IMR-90 (cell line): ENCODE data around the gene PRKN. TPM values are rescaled to one million over a fixed set of nuclear protein-coding genes. Genes with fewer than 3 reads are reported as not detected.

Source experiments
- ATAC-seq: fragments of 200-7000 bp; cut with Tn5 transposase; 2 replicates; pipeline ENCODE4 v1.9.1; 2020; ENCODE audit warnings: low read depth, mild to moderate bottlenecking, moderate library complexity
- BruUV-seq: library from RNA; stranded (reverse); fragments of 400-500 nt; replicated peaks from 2 replicates; lab custom pipeline; 2021; lab: Mats Ljungman, UMichigan
- CTCF ChIA-PET: fragments of 300-600 bp; formaldehyde crosslinking; extraction: SDS; loops from one replicate; lab custom pipeline; 2021; ENCODE audit warnings: antibody characterized with exemption; lab: Yijun Ruan, JAX
- POLR2A ChIA-PET: fragments of 300-600 bp; sonication (Branson Sonifier 250); formaldehyde crosslinking; loops from one replicate; lab custom pipeline; 2022; ENCODE audit warnings: antibody characterized with exemption; ENCODE audit not compliant: unreplicated experiment; lab: Charles Lee
- DNase-seq: peaks from one replicate; pipeline ENCODE4 v3.0.0; 2013
- H2AFZ ChIP-seq: replicated peaks from 2 replicates; pipeline ENCODE3; 2013; ENCODE audit warnings: low read length, mild to moderate bottlenecking; ENCODE audit not compliant: poor library complexity
- H2AK5ac ChIP-seq: 2 replicates; pipeline ENCODE4 v1.6.1; 2013; ENCODE audit warnings: low read depth, low read length, inconsistent platforms
- H2AK9ac ChIP-seq: replicated peaks from 2 replicates; pipeline ENCODE3; 2013; ENCODE audit warnings: mild to moderate bottlenecking, low read depth, low read length, moderate library complexity; ENCODE audit not compliant: poor library complexity
- H2BK120ac ChIP-seq: 2 replicates; pipeline ENCODE4 v1.6.1; 2013; ENCODE audit warnings: low read depth, low read length, inconsistent platforms
- H2BK15ac ChIP-seq: 3 replicates; pipeline ENCODE4 v1.6.1; 2013; ENCODE audit warnings: low read depth, low read length, inconsistent platforms
- H2BK20ac ChIP-seq: 2 replicates; pipeline ENCODE4 v1.6.1; 2013; ENCODE audit warnings: low read depth, mild to moderate bottlenecking, inconsistent platforms, low read length, moderate library complexity
- H2BK5ac ChIP-seq: 2 replicates; pipeline ENCODE4 v1.6.1; 2013; ENCODE audit warnings: mild to moderate bottlenecking, low read depth, low read length, inconsistent platforms; ENCODE audit not compliant: poor library complexity, severe bottlenecking
- H3K14ac ChIP-seq: replicated peaks from 2 replicates; pipeline ENCODE4 v1.6.1; 2013; ENCODE audit warnings: low read depth, low read length, inconsistent platforms
- H3K18ac ChIP-seq: 2 replicates; pipeline ENCODE4 v1.6.1; 2013; ENCODE audit warnings: low read depth, low read length, control low read depth
- H3K23ac ChIP-seq: 2 replicates; pipeline ENCODE4 v1.6.1; 2013; ENCODE audit warnings: low read depth, low read length, inconsistent platforms
- H3K27ac ChIP-seq: 2 replicates; pipeline ENCODE4 v1.5.1; 2013; ENCODE audit warnings: mild to moderate bottlenecking, control low read depth, low read length; ENCODE audit not compliant: insufficient read depth
- H3K27me3 ChIP-seq: 2 replicates; pipeline ENCODE4 v1.6.1; 2013; ENCODE audit warnings: low read length; ENCODE audit not compliant: control insufficient read depth, insufficient read depth
- H3K36me3 ChIP-seq: 2 replicates; pipeline ENCODE4 v1.6.1; 2013; ENCODE audit warnings: low read length, mixed read lengths; ENCODE audit not compliant: control insufficient read depth, insufficient read depth
- H3K4ac ChIP-seq: 2 replicates; pipeline ENCODE4 v1.6.1; 2013; ENCODE audit warnings: low read depth, low read length, inconsistent platforms
- H3K4me1 ChIP-seq: 2 replicates; pipeline ENCODE4 v1.6.1; 2013; ENCODE audit warnings: low read length, mixed read lengths; ENCODE audit not compliant: control insufficient read depth, insufficient read depth
- H3K4me2 ChIP-seq: 2 replicates; pipeline ENCODE4 v1.6.1; 2013; ENCODE audit warnings: low read depth, mild to moderate bottlenecking, control low read depth, low read length, moderate library complexity
- H3K4me3 ChIP-seq: 2 replicates; pipeline ENCODE4 v1.5.1; 2013; ENCODE audit warnings: low read depth, mild to moderate bottlenecking, control low read depth, low read length, moderate library complexity; ENCODE audit not compliant: insufficient read depth
- H3K56ac ChIP-seq: 2 replicates; pipeline ENCODE4 v1.6.1; 2013; ENCODE audit warnings: low read length, inconsistent platforms; ENCODE audit not compliant: insufficient read depth; ENCODE audit errors: extremely low read depth
- H3K79me1 ChIP-seq, 2 experiments: 2 replicates each; pipeline ENCODE4 v1.6.1; 2013; ENCODE audit warnings: low read length in 2 of 2, inconsistent platforms in 1 of 2, low read depth in 1 of 2
- H3K9ac ChIP-seq: 2 replicates; pipeline ENCODE4 v1.6.1; 2013; ENCODE audit warnings: low read depth, low read length, control low read depth
- H3K9me1 ChIP-seq: 2 replicates; pipeline ENCODE4 v1.6.1; 2013; ENCODE audit warnings: low read length, inconsistent platforms; ENCODE audit not compliant: insufficient read depth
- H3K9me3 ChIP-seq: 2 replicates; pipeline ENCODE4 v1.6.1; 2013; ENCODE audit warnings: low read length; ENCODE audit not compliant: control insufficient read depth, insufficient read depth
- H4K20me1 ChIP-seq: 2 replicates; pipeline ENCODE4 v1.6.1; 2013; ENCODE audit warnings: low read length, inconsistent platforms; ENCODE audit not compliant: insufficient read depth
- H4K5ac ChIP-seq: 2 replicates; pipeline ENCODE4 v1.6.1; 2013; ENCODE audit warnings: mild to moderate bottlenecking, low read depth, low read length, control low read depth
- H4K8ac ChIP-seq, 2 experiments: 2 replicates each; pipeline ENCODE4 v1.6.1; 2013; ENCODE audit warnings: low read depth in 2 of 2, low read length in 2 of 2, control low read depth in 1 of 2, inconsistent platforms in 1 of 2
- H4K91ac ChIP-seq: 2 replicates; pipeline ENCODE4 v1.6.1; 2013; ENCODE audit warnings: low read depth, low read length, inconsistent platforms; ENCODE audit not compliant: insufficient read depth
- BHLHE40 ChIP-seq: fragments of 150-350 bp; IDR thresholded peaks from 2 replicates; pipeline ENCODE4 v1.6.1; 2016; ENCODE audit warnings: mild to moderate bottlenecking, low read depth, low read length
- ELK1 ChIP-seq: fragments of 150-350 bp; IDR thresholded peaks from 2 replicates; pipeline ENCODE4 v1.6.1; 2016; ENCODE audit warnings: low read depth, mild to moderate bottlenecking, low read length, moderate library complexity, borderline replicate concordance
- FOS ChIP-seq: fragments of 150-350 bp; IDR thresholded peaks from 2 replicates; pipeline ENCODE4 v1.6.1; 2016; ENCODE audit warnings: low read depth, low read length
- NFE2L2 ChIP-seq: fragments of 150-350 bp; IDR thresholded peaks from 2 replicates; pipeline ENCODE4 v1.6.1; 2016; ENCODE audit warnings: low read depth, mild to moderate bottlenecking, low read length
- POLR2A ChIP-seq: IDR thresholded peaks from 2 replicates; pipeline ENCODE4 v1.6.1; 2012; ENCODE audit warnings: mild to moderate bottlenecking, low read depth, low read length
- RCOR1 ChIP-seq: IDR thresholded peaks from 2 replicates; pipeline ENCODE4 v1.6.1; 2012; ENCODE audit warnings: mild to moderate bottlenecking, low read length, improper control_type of control experiment; ENCODE audit not compliant: insufficient replicate concordance
- SMC3 ChIP-seq: fragments of 150-350 bp; IDR thresholded peaks from 2 replicates; pipeline ENCODE4 v1.6.1; 2016; ENCODE audit warnings: low read depth, mild to moderate bottlenecking, antibody characterized with exemption, low read length, moderate library complexity
- USF2 ChIP-seq: fragments of 150-350 bp; IDR thresholded peaks from 2 replicates; pipeline ENCODE4 v1.6.1; 2017; ENCODE audit warnings: mild to moderate bottlenecking, antibody characterized with exemption, low read length, low read depth
- whole genome bisulfite sequencing, 2 experiments: methylation state at CpG; one replicate each; pipeline versions ENCODE4 v1.1.5 to v1.1.7; 2013; ENCODE audit warnings: missing lambda C conversion rate in 2 of 2; ENCODE audit not compliant: insufficient read length in 1 of 2; ENCODE audit errors: extremely low coverage in 2 of 2; 5-methylcytosine and 5-hydroxymethylcytosine counted together
- dilution Hi-C: fragments of 300-500 bp; cut with HindIII; formaldehyde crosslinking; loops from one replicate; pipeline ENCODE4 v1.14.3; 2018; ENCODE audit warnings: low sequenced_read_pairs; ENCODE audit not compliant: unreplicated experiment
- in situ Hi-C: fragments of 300-500 bp; cut with MboI; formaldehyde crosslinking; loops from 3 replicates; pipeline ENCODE4 v1.14.3; 2019; ENCODE audit warnings: low sequenced_read_pairs, inconsistent platforms, mixed read lengths
- intact Hi-C: fragments of 100-400 bp; cut with micrococcal nuclease; formaldehyde crosslinking; loops from 2 replicates; pipeline ENCODE4 v1.10.0; 2022
- polyA plus RNA-seq, 3 experiments: library from polyadenylated mRNA; depleted of rRNA; stranded (reverse); fragments of >200 nt; gene quantifications; 2 replicates each; pipeline ENCODE4 v1.2.3, GENCODE V29; 2012; ENCODE audit warnings: low replicate concordance in 1 of 3
- total RNA-seq: library from RNA; depleted of rRNA; stranded (reverse); fragments of >200 nt; gene quantifications from 2 replicates; pipeline ENCODE4 v1.2.3, GENCODE V29; 2012

PRKN gene
- total and polyA plus RNA-seq, 2 of the 4 experiments (the other 2 are of a cell fraction): 0.15 to 0.18 TPM

- no peak overlapping the region for H3K56ac ChIP-seq
- TF ChIP-seq FOS: no peak
- no peak for TF ChIP-seq RCOR1
- TF ChIP-seq BHLHE40: no peak
- no peak for TF ChIP-seq ELK1
- TF ChIP-seq USF2: no peak
- TF ChIP-seq POLR2A: no peak
- no peak for TF ChIP-seq NFE2L2
- TF ChIP-seq SMC3: no peak
- H3K27ac ChIP-seq: no peak overlapping the region
- no peaks in the 10 kb centered on the region for H3K79me1 ChIP-seq
- H3K18ac ChIP-seq: no peak overlapping the region
- BruUV-seq: no TSS peak
- no peak overlapping the region for H4K91ac ChIP-seq
- in situ Hi-C loops: no loop called here
- dilution Hi-C loops: no loop called here
- no peak overlapping the region for H3K14ac ChIP-seq
- no peak overlapping the region for H4K8ac ChIP-seq
- H3K4me3 ChIP-seq: no peak overlapping the region
- no peak overlapping the region for H4K5ac ChIP-seq
- no CpG with 5 or more reads among the region's 9 CpGs for WGBS, 2 experiments
- no peak overlapping the region for H3K4me2 ChIP-seq
- no peak overlapping the region for H2BK20ac ChIP-seq
- no peak overlapping the region for H2BK5ac ChIP-seq
- H3K9me3 ChIP-seq: peaks cover 19% of the 10 kb centered on the region
- no peaks in the 10 kb centered on the region for H3K36me3 ChIP-seq
- no peak overlapping the region for H2AK5ac ChIP-seq
- H2AFZ ChIP-seq: no peak overlapping the region
- no peaks in the 10 kb centered on the region for H4K20me1 ChIP-seq
- DNase-seq: no peak
- H3K4me1 ChIP-seq: no peaks in the 10 kb centered on the region
- no peak overlapping the region for H2BK120ac ChIP-seq
- H3K27me3 ChIP-seq: no peaks in the 10 kb centered on the region
- H3K9me1 ChIP-seq: no peaks in the 10 kb centered on the region
- H3K23ac ChIP-seq: no peak overlapping the region
- ChIA-PET POLR2A (no interaction called here), CTCF (no interaction called here)
- intact Hi-C loops: no loop called here
- H3K4ac ChIP-seq: no peak overlapping the region
- no peak overlapping the region for H2AK9ac ChIP-seq
- no peak for ATAC-seq
- no peak overlapping the region for H2BK15ac ChIP-seq
- H3K9ac ChIP-seq: no peak overlapping the region
Observed at GRCh38 chr6:161548713-161549296, 1178.8 kb downstream of the PRKN start.
